Esophagus (tissue), 2 donors: ENCODE results near the gene FAM78B. TPM values are rescaled to one million over a fixed set of nuclear protein-coding genes. Genes with fewer than 3 reads are reported as not detected.
A peak's percentile ranks its signal among the peaks of the same experiment; 100 is the strongest.

Experiments used
- H3K27ac ChIP-seq, 2 donors: one replicate each; pipeline ENCODE4 v1.5.1; 2013; ENCODE audit warnings: low read depth in 2 of 2, mild to moderate bottlenecking in 2 of 2, inconsistent platforms in 1 of 2, low read length in 1 of 2, moderate library complexity in 1 of 2
- H3K27me3 ChIP-seq, 2 donors: one replicate each; pipeline ENCODE4 v1.6.1; 2013; ENCODE audit warnings: low read length in 2 of 2, control low read depth in 1 of 2, mild to moderate bottlenecking in 1 of 2; ENCODE audit not compliant: insufficient read depth in 2 of 2, control insufficient read depth in 1 of 2
- H3K36me3 ChIP-seq, 2 donors: one replicate each; pipeline ENCODE4 v1.6.1; 2013; ENCODE audit warnings: low read length in 1 of 2; ENCODE audit not compliant: control insufficient read depth in 2 of 2, insufficient read depth in 2 of 2
- H3K4me1 ChIP-seq, 2 donors: one replicate each; pipeline ENCODE4 v1.6.1; 2013; ENCODE audit warnings: low read length in 1 of 2; ENCODE audit not compliant: control insufficient read depth in 2 of 2, insufficient read depth in 2 of 2
- H3K4me3 ChIP-seq, 2 donors: one replicate each; pipeline ENCODE4 v1.5.1; 2013; ENCODE audit warnings: low read length in 2 of 2, mild to moderate bottlenecking in 2 of 2, low read depth in 1 of 2, moderate library complexity in 1 of 2
- H3K9me3 ChIP-seq, 2 donors: one replicate each; pipeline ENCODE4 v1.6.1; 2013; ENCODE audit warnings: mild to moderate bottlenecking in 2 of 2, low read depth in 1 of 2, low read length in 1 of 2, moderate library complexity in 1 of 2; ENCODE audit not compliant: control insufficient read depth in 2 of 2, insufficient read depth in 1 of 2
- WGBS, 2 donors: extraction: QIAGEN DNeasy Blood & Tissue Kit; methylation state at CpG; one replicate each; pipeline ENCODE4 v1.1.7; 2013; 5-methylcytosine and 5-hydroxymethylcytosine counted together
- polyA plus RNA-seq, 2 donors: library from polyadenylated mRNA; stranded (reverse); fragments of 200-250 nt; gene quantifications; one replicate each; pipeline ENCODE4 v1.2.3, GENCODE V29; 2013
- donor health status: healthy with polysubstance abuse.
- donor health status: Bipolar disorder and iron deficiency.

FAM78B gene
- polyA plus RNA-seq = under 1 TPM; 0.20 to 0.24 TPM

DNA sequence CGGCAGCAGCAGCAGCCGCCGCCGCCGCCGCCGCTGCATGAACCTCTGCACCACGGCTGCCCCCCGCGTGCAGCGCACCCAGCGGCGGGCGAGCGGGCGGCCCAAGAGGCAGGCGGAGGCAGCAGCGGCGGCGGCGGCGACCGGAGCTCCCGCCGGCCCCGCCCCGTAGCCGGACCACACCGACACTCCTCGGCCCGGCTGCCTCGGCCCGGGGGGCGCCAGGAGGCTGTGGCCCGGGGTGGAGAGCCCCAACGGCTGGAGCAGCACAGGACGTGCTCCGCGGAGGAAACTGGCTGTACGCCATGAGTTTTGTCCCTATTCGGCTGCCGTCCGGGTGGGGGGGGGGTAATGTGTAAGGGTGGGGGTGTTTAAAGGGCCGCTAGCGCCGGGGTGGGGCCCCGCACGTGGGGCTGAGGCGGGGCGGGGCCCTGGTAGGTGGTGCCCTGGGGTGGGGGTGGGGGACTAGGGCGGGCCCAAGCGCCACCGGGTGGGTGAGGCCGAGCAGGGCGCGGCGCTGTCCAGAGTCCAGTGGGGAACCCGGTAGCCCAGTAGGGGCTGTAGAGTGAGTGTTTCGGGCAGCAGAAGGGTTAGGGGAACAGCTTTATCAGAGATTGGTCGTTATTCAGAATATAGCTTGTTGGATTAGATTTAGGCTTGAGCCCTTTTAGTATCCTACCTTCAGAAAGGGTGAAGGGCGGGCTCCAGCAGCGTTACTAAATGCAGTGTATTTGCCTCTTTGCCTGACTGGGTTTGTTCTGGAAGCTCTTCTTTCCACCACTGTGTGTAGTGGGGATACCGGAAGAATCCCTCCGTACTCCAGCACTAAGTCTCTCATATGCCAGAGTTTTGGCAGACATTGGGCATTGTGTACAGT is at the start of gene FAM78B:
FAM78B (minus strand) TSS at position 304 of the 874 bp plus-strand sequence. CDS start 753 bp downstream, outside the sequence.
- 1% methylated on average over 42 to 64 of the region's 64 CpGs for WGBS, 2 donors
- Histone ChIP-seq H3K9me3 (no peaks in the 10 kb centered on the region), H3K4me3 (peak within 1 kb of the TSS; percentile 66 to 75), H3K27me3 (no peaks in the 10 kb centered on the region), H3K27ac (peak within 1 kb of the TSS in 1 of 2 donors; percentile 38), H3K4me1 (peaks cover 7 to 10% of the 10 kb centered on the region in 2 donors), H3K36me3 (no peaks in the 10 kb centered on the region)

- 49 to 58% methylated on average over 2 of the region's 2 CpGs for WGBS, 2 donors
- H3K27ac ChIP-seq = no peak overlapping the region
- H3K27me3 ChIP-seq = no peaks in the 10 kb centered on the region
- no peaks in the 10 kb centered on the region for H3K4me1 ChIP-seq
- H3K9me3 ChIP-seq = no peaks in the 10 kb centered on the region
- no peaks in the 10 kb centered on the region for H3K36me3 ChIP-seq
- H3K4me3 ChIP-seq = no peak overlapping the region
Observed at GRCh38 chr1:166202546-166202945, 35.7 kb upstream of the FAM78B start.

DNA sequence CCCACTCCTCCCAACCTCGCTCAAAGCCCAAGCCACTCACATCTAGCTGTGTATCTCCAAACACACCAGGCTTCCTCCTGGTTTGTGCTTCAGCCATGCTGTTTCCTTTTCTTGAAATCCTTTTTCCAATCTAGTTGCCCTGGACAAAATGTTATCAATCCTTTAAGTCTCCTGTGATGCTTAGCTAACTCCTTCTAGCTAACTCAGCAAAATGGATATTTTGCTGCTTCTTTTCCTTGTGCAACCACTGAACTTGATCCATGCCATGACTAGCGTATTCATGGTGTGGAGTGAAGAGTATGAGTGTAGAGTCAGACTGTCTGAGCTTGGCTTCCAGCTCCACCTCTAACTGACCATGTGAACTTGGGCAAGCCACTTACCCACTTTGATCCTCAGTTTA is 33.9 kb upstream of the FAM78B start:
- 78 to 79% methylated on average over 2 of the region's 2 CpGs for WGBS, 2 donors
- Histone ChIP-seq H3K27ac (no peak overlapping the region), H3K4me3 (no peak overlapping the region), H3K27me3 (no peaks in the 10 kb centered on the region), H3K36me3 (no peaks in the 10 kb centered on the region), H3K4me1 (no peaks in the 10 kb centered on the region), H3K9me3 (no peaks in the 10 kb centered on the region)

DNA sequence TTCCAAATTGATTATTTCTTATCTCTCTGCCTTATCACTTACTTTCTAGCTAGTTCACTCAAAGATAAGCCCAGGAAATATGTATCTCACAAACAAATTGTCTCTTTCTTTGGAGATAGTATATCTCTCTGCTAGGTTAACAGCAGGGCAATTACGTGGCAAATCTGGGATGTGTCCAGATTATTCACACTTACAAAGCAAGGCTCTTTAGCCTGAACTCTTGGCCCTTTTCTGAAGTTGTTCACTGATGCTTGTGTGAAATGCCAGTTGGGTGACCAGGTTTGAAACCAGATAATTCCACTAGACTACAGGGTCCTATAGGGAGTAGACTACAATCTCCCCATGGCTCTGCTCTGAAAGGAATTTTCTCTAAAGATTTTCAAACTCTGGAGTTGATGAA is 30.8 kb upstream of the FAM78B start:
- Histone ChIP-seq H3K36me3 (no peaks in the 10 kb centered on the region), H3K27ac (no peak overlapping the region), H3K9me3 (no peaks in the 10 kb centered on the region), H3K4me1 (no peaks in the 10 kb centered on the region), H3K4me3 (no peak overlapping the region), H3K27me3 (no peaks in the 10 kb centered on the region)
- 17 to 26% methylated on average over 1 of the region's 1 CpG for WGBS, 2 donors

DNA sequence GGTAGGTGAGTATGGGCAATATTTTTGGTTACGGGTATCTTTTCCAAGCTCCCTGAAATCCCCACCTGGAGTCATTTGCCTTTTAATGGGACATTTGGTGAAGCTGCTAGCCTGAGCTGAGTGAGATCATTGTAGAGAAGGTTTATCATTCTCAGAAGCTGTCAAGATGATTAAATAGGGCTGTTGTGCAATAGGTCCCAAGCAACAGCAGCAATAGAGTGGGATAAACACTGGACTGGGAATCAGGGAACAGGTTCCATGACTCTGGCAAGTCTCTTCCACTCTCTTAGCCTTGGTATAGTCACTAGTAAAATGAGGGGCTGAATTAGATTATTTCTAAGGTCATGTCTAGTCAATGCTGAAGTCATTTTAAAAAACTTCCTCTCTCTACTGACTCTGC is 30.3 kb upstream of the FAM78B start:
- WGBS, 2 donors = 78 to 80% methylated on average over 1 of the region's 1 CpG
- no peaks in the 10 kb centered on the region for H3K27me3 ChIP-seq
- no peaks in the 10 kb centered on the region for H3K36me3 ChIP-seq
- H3K4me1 ChIP-seq = no peaks in the 10 kb centered on the region
- no peaks in the 10 kb centered on the region for H3K9me3 ChIP-seq
- no peak overlapping the region for H3K27ac ChIP-seq
- no peak overlapping the region for H3K4me3 ChIP-seq

DNA sequence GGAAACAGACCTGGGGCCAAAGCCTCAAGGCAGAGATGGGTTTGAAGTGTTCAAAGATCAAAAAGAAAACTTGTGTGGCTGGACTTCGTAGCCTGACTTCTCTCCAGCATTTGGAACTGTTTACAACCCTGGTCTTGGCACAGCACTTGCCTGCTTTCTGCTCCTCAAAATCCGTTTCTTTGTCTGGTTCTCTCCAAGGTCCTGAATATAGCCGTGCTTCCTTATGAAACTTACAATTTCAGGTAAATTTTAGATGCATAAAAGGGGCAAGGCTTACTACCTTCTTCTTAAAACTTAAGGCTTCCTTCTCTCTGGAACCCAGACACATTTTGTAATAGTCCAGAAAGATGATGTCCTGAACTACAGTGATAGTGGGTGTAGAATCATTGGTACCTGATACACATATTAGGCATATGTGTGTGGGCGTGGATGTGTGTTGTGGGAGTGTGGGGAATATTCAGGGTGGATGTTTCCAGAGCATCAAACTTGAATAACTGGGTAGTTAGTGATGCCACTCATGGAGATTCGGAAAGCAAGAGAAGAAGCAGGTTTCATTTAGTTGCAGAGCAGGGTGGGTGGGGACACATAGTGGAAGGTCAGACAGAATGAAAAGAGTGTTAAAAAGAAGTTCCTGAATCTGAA is 26.4 kb upstream of the FAM78B start:
- Histone ChIP-seq H3K4me3 (no peak overlapping the region), H3K36me3 (no peaks in the 10 kb centered on the region), H3K4me1 (no peaks in the 10 kb centered on the region), H3K9me3 (no peaks in the 10 kb centered on the region), H3K27ac (no peak overlapping the region), H3K27me3 (no peaks in the 10 kb centered on the region)
- WGBS, 2 donors = 44 to 45% methylated on average over 5 of the region's 5 CpGs

DNA sequence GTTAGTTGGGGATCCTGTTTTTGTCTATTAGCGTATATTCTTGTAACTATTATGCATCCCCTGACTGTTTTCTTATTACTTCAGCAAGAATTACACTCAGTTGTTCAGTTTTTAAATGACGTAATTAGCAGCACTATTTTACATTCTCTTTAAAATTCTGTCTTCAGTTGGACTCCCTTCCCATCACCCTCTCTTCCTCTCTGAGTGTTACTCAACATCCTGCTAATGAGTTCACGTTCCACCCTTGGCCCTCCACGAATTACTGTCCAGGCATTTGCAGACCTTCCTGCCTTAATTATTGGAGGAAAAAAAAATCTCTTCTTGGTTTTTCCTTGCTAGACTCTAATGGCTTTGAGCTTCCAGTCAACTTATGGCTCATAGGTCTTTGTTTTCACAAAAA is 23.6 kb upstream of the FAM78B start:
- H3K27ac ChIP-seq = no peak overlapping the region
- H3K36me3 ChIP-seq = no peaks in the 10 kb centered on the region
- WGBS, 2 donors = 67 to 68% methylated on average over 4 of the region's 4 CpGs

DNA sequence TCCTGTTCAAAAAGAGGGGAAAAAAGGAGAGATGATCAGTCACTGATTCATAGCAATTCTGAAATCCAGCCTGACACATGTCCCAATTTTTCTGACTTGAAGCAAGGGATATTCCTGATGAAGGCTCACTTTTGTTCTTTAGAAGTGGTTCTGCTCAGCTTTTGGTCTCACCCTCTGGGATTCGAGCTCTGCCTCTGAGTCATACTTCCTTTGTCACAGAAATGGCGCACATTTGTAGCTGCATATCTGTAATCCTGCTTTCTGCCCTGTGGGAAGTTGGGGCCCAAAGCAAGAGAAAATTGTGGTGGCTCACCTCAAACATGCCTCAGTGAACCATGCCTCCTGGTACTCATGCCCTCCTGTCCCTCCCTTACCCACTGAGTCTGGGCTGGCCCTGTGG is 22.3 kb upstream of the FAM78B start:
- H3K27ac ChIP-seq = no peak overlapping the region
- no peaks in the 10 kb centered on the region for H3K9me3 ChIP-seq
- H3K4me3 ChIP-seq = no peak overlapping the region
- no peaks in the 10 kb centered on the region for H3K4me1 ChIP-seq
- no peaks in the 10 kb centered on the region for H3K27me3 ChIP-seq
- no peaks in the 10 kb centered on the region for H3K36me3 ChIP-seq
- WGBS, 2 donors = 32 to 62% methylated on average over 2 of the region's 2 CpGs

More for the DNA sequence above, 23.6 kb upstream of the FAM78B start:
- H3K4me1 ChIP-seq = no peaks in the 10 kb centered on the region
- H3K27me3 ChIP-seq = no peaks in the 10 kb centered on the region
- no peaks in the 10 kb centered on the region for H3K9me3 ChIP-seq
- no peak overlapping the region for H3K4me3 ChIP-seq

- Histone ChIP-seq H3K27me3 (no peaks in the 10 kb centered on the region), H3K27ac (no peak overlapping the region), H3K36me3 (no peaks in the 10 kb centered on the region), H3K4me3 (no peak overlapping the region), H3K4me1 (no peaks in the 10 kb centered on the region), H3K9me3 (no peaks in the 10 kb centered on the region)
- 65 to 69% methylated on average over 4 of the region's 4 CpGs for WGBS, 2 donors
Observed at GRCh38 chr1:166185526-166185925, 18.7 kb upstream of the FAM78B start.
